HepG2 (cell line): ENCODE data around the gene TBC1D10B. TPM values are rescaled to one million over a fixed set of nuclear protein-coding genes. Genes with fewer than 3 reads are reported as not detected.
A peak's percentile ranks its signal among the peaks of the same experiment; 100 is the strongest.

Experiments used
- ATAD3A ChIP-seq: sonication (generic); formaldehyde crosslinking; IDR thresholded peaks from 2 replicates; pipeline ENCODE4 v1.4.0; 2020; ENCODE audit warnings: missing genetic modification reagents
- ATF3 ChIP-seq: sonication (generic); formaldehyde crosslinking; IDR thresholded peaks from 2 replicates; pipeline ENCODE4 v1.4.0; 2020; ENCODE audit warnings: missing genetic modification reagents
- CAMTA2 ChIP-seq: sonication (generic); formaldehyde crosslinking; IDR thresholded peaks from 2 replicates; pipeline ENCODE4 v1.4.0; 2020; ENCODE audit warnings: mild to moderate bottlenecking, missing genetic modification reagents, borderline replicate concordance
- EHMT2 ChIP-seq: fragments of 200-600 bp; sonication (generic); IDR thresholded peaks from 2 replicates; pipeline ENCODE4 v1.7.0; 2017; ENCODE audit warnings: antibody characterized with exemption, low read depth, low read length, borderline replicate concordance
- GATA4 ChIP-seq: sonication (generic); IDR thresholded peaks from 2 replicates; pipeline ENCODE4 v1.6.1; 2016; ENCODE audit warnings: antibody characterized with exemption, low read depth, borderline replicate concordance
- GLI4 ChIP-seq: sonication (generic); formaldehyde crosslinking; IDR thresholded peaks from 2 replicates; pipeline ENCODE4 v1.5.1; 2020; ENCODE audit warnings: missing genetic modification reagents, mild to moderate bottlenecking, moderate library complexity, borderline replicate concordance
- HIC2 ChIP-seq: sonication (generic); formaldehyde crosslinking; IDR thresholded peaks from 2 replicates; pipeline ENCODE4 v1.9.0; 2022; ENCODE audit warnings: low read depth, missing genetic modification reagents
- HOXA5 ChIP-seq: sonication (generic); formaldehyde crosslinking; IDR thresholded peaks from 2 replicates; pipeline ENCODE4 v1.4.0; 2020; ENCODE audit warnings: missing genetic modification reagents
- MED8 ChIP-seq: sonication (generic); formaldehyde crosslinking; IDR thresholded peaks from 2 replicates; pipeline ENCODE4 v1.8.1; 2023; ENCODE audit warnings: mild to moderate bottlenecking, missing genetic modification reagents; ENCODE audit not compliant: insufficient replicate concordance
- MEIS1 ChIP-seq: sonication (generic); formaldehyde crosslinking; IDR thresholded peaks from 2 replicates; pipeline ENCODE4 v1.9.0; 2021; ENCODE audit warnings: mild to moderate bottlenecking, missing genetic modification reagents, moderate library complexity, borderline replicate concordance
- NRL ChIP-seq: sonication (generic); formaldehyde crosslinking; IDR thresholded peaks from 2 replicates; pipeline ENCODE4 v1.5.0; 2020; ENCODE audit warnings: missing genetic modification reagents, mild to moderate bottlenecking, moderate library complexity, borderline replicate concordance
- PREB ChIP-seq: sonication (generic); formaldehyde crosslinking; IDR thresholded peaks from 2 replicates; pipeline ENCODE4 v1.4.0; 2020; ENCODE audit warnings: missing genetic modification reagents
- RCOR2 ChIP-seq: IDR thresholded peaks from 2 replicates; pipeline ENCODE4 v1.6.1; 2016; ENCODE audit warnings: missing biosample characterization, missing genetic modification reagents
- RFX1 ChIP-seq: fragments of 450-650 bp; IDR thresholded peaks from 2 replicates; pipeline ENCODE4 v1.6.1; 2017
- RNF219 ChIP-seq: sonication (generic); formaldehyde crosslinking; IDR thresholded peaks from 2 replicates; pipeline ENCODE4 v1.5.0; 2020; ENCODE audit warnings: mild to moderate bottlenecking, missing genetic modification reagents
- RORA ChIP-seq: sonication (generic); formaldehyde crosslinking; IDR thresholded peaks from 2 replicates; pipeline ENCODE4 v1.5.0; 2020; ENCODE audit warnings: mild to moderate bottlenecking, missing genetic modification reagents, moderate library complexity
- SATB2 ChIP-seq: sonication (generic); formaldehyde crosslinking; IDR thresholded peaks from 2 replicates; pipeline ENCODE4 v1.5.0; 2020; ENCODE audit warnings: missing genetic modification reagents
- ZBTB43 ChIP-seq: sonication (generic); formaldehyde crosslinking; conservative IDR thresholded peaks from 2 replicates; pipeline ENCODE4 v1.4.0; 2020; ENCODE audit warnings: missing genetic modification reagents
- ZBTB7A ChIP-seq: sonication (generic); formaldehyde crosslinking; IDR thresholded peaks from 2 replicates; pipeline ENCODE4 v1.8.0; 2022; ENCODE audit warnings: mild to moderate bottlenecking, missing genetic modification reagents
- ZMAT3 ChIP-seq: sonication (generic); formaldehyde crosslinking; conservative IDR thresholded peaks from 2 replicates; pipeline ENCODE4 v1.7.0; 2021; ENCODE audit warnings: missing genetic modification reagents
- ZNF562 ChIP-seq: sonication (generic); formaldehyde crosslinking; IDR thresholded peaks from 2 replicates; pipeline ENCODE4 v1.8.0; 2022; ENCODE audit warnings: missing genetic modification reagents, borderline replicate concordance
- ZNF615 ChIP-seq: sonication (generic); formaldehyde crosslinking; IDR thresholded peaks from 2 replicates; pipeline ENCODE4 v1.5.0; 2020; ENCODE audit warnings: mild to moderate bottlenecking, missing genetic modification reagents, borderline replicate concordance
- ZNF782 ChIP-seq: sonication (generic); formaldehyde crosslinking; IDR thresholded peaks from 2 replicates; pipeline ENCODE4 v1.4.0; 2020; ENCODE audit warnings: missing genetic modification reagents, mild to moderate bottlenecking, borderline replicate concordance
- polyA plus RNA-seq, 8 experiments: library from polyadenylated mRNA; depleted of rRNA in 3 of 8; stranded (reverse) in 7 of 8; unstranded in 1 of 8; fragments of >200 nt; fragmentation: Illumina TruSeq in 4 of 8; extraction: Trizol in 4 of 8; gene quantifications; 2 replicates each; pipeline versions ENCODE4 v1.2.1 to v1.2.3, GENCODE V29; 2011 to 2016; ENCODE audit warnings: low read depth in 4 of 8, missing spikeins in 1 of 8, mixed read lengths in 1 of 8; ENCODE audit not compliant: insufficient read depth in 1 of 8
- total RNA-seq, 5 experiments: library from RNA; depleted of rRNA; stranded (reverse); fragments of >200 nt; fragmentation: Illumina TruSeq; extraction: Trizol; gene quantifications; 2 replicates each; pipeline ENCODE4 v1.2.3, GENCODE V29; 2016; ENCODE audit warnings: low read depth in 1 of 5

Gene TBC1D10B
- total and polyA plus RNA-seq, 2 of the 13 experiments (the other 11 are each of a cell fraction or from before 2014, with no cell fraction given), result 15.7 to 24.8 TPM

GRCh38 chr16:30409125-30410060, 39.1 kb upstream of the TBC1D10B start (continued):
- TF ChIP-seq ZNF615, result no peak
- TF ChIP-seq ZNF562, result no peak
- no peak for TF ChIP-seq RNF219 (CRISPR knock-in tag)
- TF ChIP-seq ZMAT3, result no peak
- TF ChIP-seq HIC2 (CRISPR knock-in tag), result no peak
- no peak for TF ChIP-seq ZBTB43 (CRISPR knock-in tag)
- no peak for TF ChIP-seq RFX1
- no peak for TF ChIP-seq SATB2 (CRISPR knock-in tag)
- TF ChIP-seq ZNF782 (CRISPR knock-in tag), result no peak
- TF ChIP-seq RORA (CRISPR knock-in tag), result no peak
- peak; percentile 10; the same call in 1 of the 2 replicates for TF ChIP-seq ZBTB7A
- no peak for TF ChIP-seq MEIS1 (CRISPR knock-in tag)
- no peak for TF ChIP-seq MED8 (CRISPR knock-in tag)
- TF ChIP-seq CAMTA2 (CRISPR knock-in tag), result 0 out of 2 replicates have a peak, but pooled peaks have one; percentile 67
- no peak for TF ChIP-seq GLI4 (CRISPR knock-in tag)
- TF ChIP-seq ATF3 (CRISPR knock-in tag), result no peak
- no peak for TF ChIP-seq GATA4
- TF ChIP-seq RCOR2 (CRISPR knock-in tag), result no peak
- no peak; the same call in 1 of the 2 replicates for TF ChIP-seq NRL (CRISPR knock-in tag)
- TF ChIP-seq EHMT2, result no peak
- TF ChIP-seq ATAD3A (CRISPR knock-in tag), result no peak
- no peak for TF ChIP-seq PREB (CRISPR knock-in tag)
- TF ChIP-seq HOXA5 (CRISPR knock-in tag), result 0 out of 2 replicates have a peak, but pooled peaks have one; percentile 54
